ENCODE results near the gene DYNC2LI1.

- TF ChIP-seq CTCF (IDR thresholded peaks at IDR 0.05), result no peak
- TF ChIP-seq POLR2A (IDR thresholded peaks at IDR 0.05), result no peak
- no peak for TF ChIP-seq POLR2AphosphoS5 (IDR thresholded peaks at IDR 0.05)
- no peak for TF ChIP-seq EP300 (IDR thresholded peaks at IDR 0.05)
Measured at GRCh38 chr2:43738257-43738656, 35.6 kb upstream of the DYNC2LI1 start.
